Effector memory CD4-positive, alpha-beta T cell (primary cell): ENCODE results near the gene TMEM117.

ENCODE experiments used
- DNase-seq, 3 donors: peaks; one replicate each; pipeline ENCODE4 v3.0.0-alpha.2; 2020
- H3K27ac ChIP-seq: 2 replicates; pipeline ENCODE4 v1.7.0; 2013; ENCODE audit warnings: mild to moderate bottlenecking, low read length, moderate library complexity; ENCODE audit not compliant: insufficient read depth, poor library complexity, severe bottlenecking
- H3K27me3 ChIP-seq: replicated peaks from 2 replicates; pipeline ENCODE4 v1.7.0; 2013; ENCODE audit warnings: mild to moderate bottlenecking, low read length; ENCODE audit not compliant: insufficient read depth, control insufficient read depth, poor library complexity, severe bottlenecking
- H3K36me3 ChIP-seq: 2 replicates; pipeline ENCODE4 v1.7.0; 2013; ENCODE audit warnings: mild to moderate bottlenecking, low read length, moderate library complexity; ENCODE audit not compliant: control insufficient read depth, insufficient read depth
- H3K4me1 ChIP-seq: 2 replicates; pipeline ENCODE4 v1.7.0; 2013; ENCODE audit warnings: low read length, mild to moderate bottlenecking; ENCODE audit not compliant: control insufficient read depth, insufficient read depth, poor library complexity, severe bottlenecking
- H3K4me3 ChIP-seq: 2 replicates; pipeline ENCODE4 v1.7.0; 2013; ENCODE audit warnings: low read length, low read depth, mild to moderate bottlenecking; ENCODE audit not compliant: insufficient read depth, poor library complexity, severe bottlenecking
- H3K9me3 ChIP-seq: 2 replicates; pipeline ENCODE4 v1.7.0; 2013; ENCODE audit warnings: mild to moderate bottlenecking, low read length, moderate library complexity; ENCODE audit not compliant: control insufficient read depth

Gene TMEM117

DNA sequence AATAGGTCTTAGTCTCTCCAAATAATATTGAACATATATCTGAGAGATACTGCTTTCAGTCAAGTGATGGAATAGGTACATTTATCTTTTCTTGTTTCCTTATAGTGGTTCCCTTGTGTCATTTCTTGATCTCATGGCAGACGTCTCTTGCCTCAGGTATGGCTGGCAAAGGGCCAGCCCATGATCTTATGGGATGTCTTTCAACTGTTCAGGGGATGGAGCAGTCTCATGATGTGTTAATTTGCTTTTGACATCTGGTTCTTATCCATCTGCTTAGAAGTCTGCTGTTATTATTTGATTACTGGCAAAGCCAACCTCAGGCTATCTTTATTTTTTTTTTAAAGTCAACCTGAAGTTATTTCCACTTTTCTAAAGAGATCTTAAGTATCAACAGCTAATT, 262.9 kb downstream of the TMEM117 start:
- no peaks in the 10 kb centered on the region for H3K9me3 ChIP-seq
- H3K4me3 ChIP-seq, result no peak overlapping the region

GRCh38 chr12:44099486-44099885, 263.6 kb downstream of the TMEM117 start:
- Histone ChIP-seq H3K27me3 (no peaks in the 10 kb centered on the region), H3K4me3 (no peak overlapping the region), H3K27ac (no peak overlapping the region), H3K4me1 (no peaks in the 10 kb centered on the region), H3K9me3 (no peaks in the 10 kb centered on the region), H3K36me3 (no peaks in the 10 kb centered on the region)
- DNase-seq, result no peak

More for the DNA sequence above, 262.9 kb downstream of the TMEM117 start:
- Histone ChIP-seq H3K27me3 (no peaks in the 10 kb centered on the region), H3K27ac (no peak overlapping the region), H3K4me1 (no peaks in the 10 kb centered on the region), H3K36me3 (no peaks in the 10 kb centered on the region)
- DNase-seq, result no peak

DNA sequence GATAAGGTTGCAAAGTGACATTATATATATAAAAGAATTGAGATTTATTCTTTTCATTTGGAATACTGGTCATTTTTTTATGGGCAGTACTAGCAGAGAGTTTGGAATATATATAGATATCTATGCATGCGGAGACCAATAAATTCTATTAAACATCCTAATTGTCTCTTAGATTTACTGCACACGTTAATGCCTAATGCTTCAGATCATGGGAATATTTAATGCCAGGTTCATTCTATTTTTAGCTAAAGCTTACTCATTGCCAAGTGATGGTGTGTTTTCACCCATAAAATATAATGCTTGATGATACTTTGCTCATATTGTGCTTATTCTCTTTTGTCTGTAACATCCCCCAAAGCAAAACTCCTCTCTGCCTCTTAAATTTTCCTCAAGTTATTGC, 264.4 kb downstream of the TMEM117 start:
- H3K9me3 ChIP-seq, result no peaks in the 10 kb centered on the region
- DNase-seq, result no peak
- no peak overlapping the region for H3K27ac ChIP-seq
- no peaks in the 10 kb centered on the region for H3K4me1 ChIP-seq
- H3K4me3 ChIP-seq, result no peak overlapping the region
- H3K27me3 ChIP-seq, result no peaks in the 10 kb centered on the region
- H3K36me3 ChIP-seq, result no peaks in the 10 kb centered on the region

- H3K36me3 ChIP-seq, result no peaks in the 10 kb centered on the region
- H3K4me1 ChIP-seq, result no peaks in the 10 kb centered on the region
- H3K9me3 ChIP-seq, result no peaks in the 10 kb centered on the region
- H3K4me3 ChIP-seq, result no peak overlapping the region
- H3K27me3 ChIP-seq, result no peaks in the 10 kb centered on the region
- H3K27ac ChIP-seq, result no peak overlapping the region
- no peak for DNase-seq
Observed at GRCh38 chr12:44101475-44101874, 265.6 kb downstream of the TMEM117 start.

DNA sequence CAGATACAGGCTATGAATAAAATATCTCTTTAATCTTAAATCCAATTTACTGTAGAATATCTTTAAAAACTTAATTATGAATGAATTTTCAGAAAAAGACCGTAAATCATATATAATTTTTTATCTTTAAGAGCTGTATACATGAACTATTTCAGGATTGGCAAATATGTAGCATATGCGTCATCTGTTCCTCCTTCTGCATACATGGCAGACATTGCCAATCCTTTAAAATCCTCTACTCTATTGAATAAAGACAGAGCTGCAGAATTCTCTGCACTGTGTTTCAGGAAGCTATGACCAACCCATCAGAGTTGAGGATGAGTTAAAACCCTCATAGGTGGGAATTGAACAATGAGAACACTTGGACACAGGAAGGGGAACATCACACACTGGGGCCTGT, 279.0 kb downstream of the TMEM117 start:
- Histone ChIP-seq H3K9me3 (no peaks in the 10 kb centered on the region), H3K27me3 (no peaks in the 10 kb centered on the region), H3K4me1 (no peaks in the 10 kb centered on the region), H3K27ac (no peak overlapping the region), H3K36me3 (no peaks in the 10 kb centered on the region), H3K4me3 (no peak overlapping the region)
- DNase-seq, result no peak

DNA sequence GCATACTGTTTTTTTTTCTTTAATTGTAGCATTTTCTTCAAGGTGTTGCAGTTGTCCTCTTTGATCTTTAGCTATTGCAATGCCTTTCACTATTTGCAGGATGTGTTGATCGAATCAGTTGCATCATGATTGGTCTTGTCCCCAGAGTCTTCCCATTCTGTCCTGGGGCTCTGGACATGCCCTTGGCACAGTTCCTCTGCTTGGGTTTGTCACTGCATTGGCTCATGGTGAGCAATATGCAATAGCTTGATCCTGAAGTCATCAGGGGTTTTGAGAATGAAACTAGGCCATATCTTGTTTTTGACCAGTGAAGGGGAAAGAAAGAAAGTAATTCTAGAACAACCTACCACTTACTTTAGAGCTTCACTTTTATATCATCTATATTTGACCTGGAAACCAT, 281.5 kb downstream of the TMEM117 start:
- Histone ChIP-seq H3K27ac (no peak overlapping the region), H3K36me3 (no peaks in the 10 kb centered on the region), H3K27me3 (no peaks in the 10 kb centered on the region), H3K9me3 (no peaks in the 10 kb centered on the region), H3K4me1 (no peaks in the 10 kb centered on the region), H3K4me3 (no peak overlapping the region)
- no peak for DNase-seq

- H3K4me3 ChIP-seq, result no peak overlapping the region
- H3K4me1 ChIP-seq, result no peaks in the 10 kb centered on the region
- H3K36me3 ChIP-seq, result no peaks in the 10 kb centered on the region
- H3K27ac ChIP-seq, result no peak overlapping the region
- DNase-seq, result no peak
- H3K9me3 ChIP-seq, result no peaks in the 10 kb centered on the region
- H3K27me3 ChIP-seq, result no peaks in the 10 kb centered on the region
Observed at GRCh38 chr12:44118946-44119345, 283.1 kb downstream of the TMEM117 start.

GRCh38 chr12:44126806-44127205, 290.9 kb downstream of the TMEM117 start:
- no peak overlapping the region for H3K4me3 ChIP-seq
- H3K36me3 ChIP-seq, result no peaks in the 10 kb centered on the region
- H3K27me3 ChIP-seq, result no peaks in the 10 kb centered on the region
- H3K27ac ChIP-seq, result no peak overlapping the region
- DNase-seq, result no peak
- no peaks in the 10 kb centered on the region for H3K9me3 ChIP-seq
- no peaks in the 10 kb centered on the region for H3K4me1 ChIP-seq

GRCh38 chr12:44127966-44128710, 292.3 kb downstream of the TMEM117 start:
- H3K36me3 ChIP-seq, result no peaks in the 10 kb centered on the region
- no peaks in the 10 kb centered on the region for H3K27me3 ChIP-seq
- no peaks in the 10 kb centered on the region for H3K9me3 ChIP-seq
- H3K27ac ChIP-seq, result no peak overlapping the region
- DNase-seq, result no peak
- H3K4me1 ChIP-seq, result no peaks in the 10 kb centered on the region
- H3K4me3 ChIP-seq, result no peak overlapping the region

DNA sequence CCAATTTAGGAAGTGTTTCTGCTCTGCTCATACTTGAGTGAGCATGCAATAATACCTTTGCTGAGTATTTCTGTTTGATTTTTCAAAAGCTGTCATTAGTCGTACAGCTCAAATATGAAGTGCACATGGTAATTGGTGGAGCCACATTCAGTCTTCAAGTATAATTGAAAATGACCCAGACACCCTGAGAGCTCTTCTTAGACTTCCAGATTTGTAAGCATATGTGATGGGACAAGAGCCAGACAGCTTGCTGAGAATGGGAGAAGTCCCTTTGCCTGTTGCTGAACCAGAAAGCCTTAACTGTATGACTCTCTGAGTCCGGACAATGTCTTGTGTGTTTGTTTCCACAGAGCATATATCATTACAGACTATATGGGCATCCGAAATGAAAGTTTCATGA, 307.3 kb downstream of the TMEM117 start:
- no peaks in the 10 kb centered on the region for H3K9me3 ChIP-seq
- H3K36me3 ChIP-seq, result no peaks in the 10 kb centered on the region
- H3K4me3 ChIP-seq, result no peak overlapping the region
- no peak for DNase-seq
- no peaks in the 10 kb centered on the region for H3K27me3 ChIP-seq
- H3K27ac ChIP-seq, result no peak overlapping the region
- no peaks in the 10 kb centered on the region for H3K4me1 ChIP-seq
